RWPE2 (cell line): ENCODE measurements around the gene BCL3.
A peak's percentile ranks its signal among the peaks of the same experiment; 100 is the strongest.
"Not testable (repeated sequence)": the region's sequence is repeated elsewhere in the genome, so short reads cannot be mapped to it uniquely, and the experiment has no call there.

Source experiments
- ATAC-seq: fragments of 200-7000 bp; cut with Tn5 transposase; 3 replicates; pipeline ENCODE4 v1.9.1; 2021; ENCODE audit warnings: low read depth
- DNase-seq: peaks from one replicate; pipeline ENCODE4 v3.0.0-alpha.2; 2020; ENCODE audit warnings: low spot score
- H3K27ac ChIP-seq: fragments of 450-650 bp; 2 replicates; pipeline ENCODE4 v1.5.1; 2017; ENCODE audit warnings: mild to moderate bottlenecking; ENCODE audit not compliant: poor library complexity, severe bottlenecking
- H3K27me3 ChIP-seq: fragments of 250-450 bp; sonication (Bioruptor Pico); 2 replicates; pipeline ENCODE4 v1.5.1; 2021; ENCODE audit warnings: mild to moderate bottlenecking, moderate library complexity; ENCODE audit not compliant: insufficient read depth, poor library complexity, severe bottlenecking
- H3K36me3 ChIP-seq: fragments of 250-450 bp; sonication (Bioruptor Pico); 2 replicates; pipeline ENCODE4 v1.5.1; 2020; ENCODE audit warnings: low read depth, mild to moderate bottlenecking, moderate library complexity
- H3K4me1 ChIP-seq: fragments of 250-450 bp; sonication (Bioruptor Pico); 2 replicates; pipeline ENCODE4 v1.5.1; 2021; ENCODE audit warnings: mild to moderate bottlenecking, moderate library complexity; ENCODE audit not compliant: insufficient read depth, poor library complexity, severe bottlenecking
- H3K4me3 ChIP-seq: fragments of 250-450 bp; sonication (Bioruptor Pico); 2 replicates; pipeline ENCODE4 v1.5.1; 2021; ENCODE audit warnings: mild to moderate bottlenecking, moderate library complexity; ENCODE audit not compliant: severe bottlenecking
- H3K9me3 ChIP-seq: fragments of 250-450 bp; sonication (Bioruptor Pico); 2 replicates; pipeline ENCODE4 v1.5.1; 2021; ENCODE audit warnings: mild to moderate bottlenecking, moderate library complexity; ENCODE audit not compliant: severe bottlenecking
- CTCF ChIP-seq: fragments of 450-650 bp; IDR thresholded peaks from one replicate; pipeline ENCODE4 v1.5.1; 2017; ENCODE audit warnings: mild to moderate bottlenecking, moderate library complexity; ENCODE audit not compliant: poor library complexity, severe bottlenecking

Gene BCL3

GRCh38 chr19:44770550-44771257 is 22.2 kb downstream of the BCL3 start:
- Histone ChIP-seq H3K27ac (peak overlapping the region; percentile 36), H3K9me3 (peaks cover 5% of the 10 kb centered on the region), H3K4me1 (peaks cover 29% of the 10 kb centered on the region), H3K27me3 (no peaks in the 10 kb centered on the region), H3K4me3 (no peak overlapping the region), H3K36me3 (no peaks in the 10 kb centered on the region)
- DNase-seq (peak; percentile 96), ATAC-seq (peak; percentile 86)
- TF ChIP-seq CTCF: peak; percentile 91

DNA sequence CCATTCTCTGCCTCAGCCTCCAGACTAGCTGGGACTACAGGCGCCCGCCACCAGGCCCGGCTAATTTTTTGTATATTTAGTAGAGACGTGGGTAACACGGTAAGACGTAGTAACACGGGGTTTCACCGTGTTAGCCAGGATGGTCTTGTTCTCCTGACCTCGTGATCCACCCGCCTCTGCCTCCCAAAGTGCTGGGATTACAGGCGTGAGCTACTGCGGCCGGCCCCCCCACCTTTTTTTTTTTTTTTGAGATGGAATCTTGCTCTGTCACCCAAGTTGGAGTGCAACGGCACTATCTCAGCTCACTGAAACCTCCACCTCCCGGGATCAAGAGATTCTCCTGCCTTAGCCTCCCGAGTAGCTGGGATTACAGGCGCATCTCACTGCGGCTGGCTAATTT is 23.6 kb downstream of the BCL3 start:
- not testable (repeated sequence) for H3K36me3 ChIP-seq, DNase-seq, ATAC-seq, H3K27me3 ChIP-seq, H3K4me3 ChIP-seq, H3K9me3 ChIP-seq
- H3K4me1 ChIP-seq: peaks cover 38% of the 10 kb centered on the region
- H3K27ac ChIP-seq: peak overlapping the region; percentile 99

GRCh38 chr19:44772959-44773358 is 24.5 kb downstream of the BCL3 start:
- peaks cover 38% of the 10 kb centered on the region for H3K4me1 ChIP-seq
- H3K9me3 ChIP-seq: peaks cover 5% of the 10 kb centered on the region
- H3K4me3 ChIP-seq: no peak overlapping the region
- no peak for TF ChIP-seq CTCF
- ATAC-seq: no peak
- DNase-seq: no peak
- no peaks in the 10 kb centered on the region for H3K27me3 ChIP-seq
- H3K36me3 ChIP-seq: no peaks in the 10 kb centered on the region
- H3K27ac ChIP-seq: peak overlapping the region; percentile 99

GRCh38 chr19:44775676-44776240 is 27.2 kb downstream of the BCL3 start:
- peak overlapping the region; percentile 99 for H3K27ac ChIP-seq
- peaks cover 6% of the 10 kb centered on the region for H3K36me3 ChIP-seq
- H3K4me3 ChIP-seq: no peak overlapping the region
- DNase-seq (no peak), ATAC-seq (no peak)
- no peaks in the 10 kb centered on the region for H3K27me3 ChIP-seq
- H3K4me1 ChIP-seq: peaks cover 38% of the 10 kb centered on the region
- H3K9me3 ChIP-seq: no peaks in the 10 kb centered on the region
- no peak for TF ChIP-seq CTCF

DNA sequence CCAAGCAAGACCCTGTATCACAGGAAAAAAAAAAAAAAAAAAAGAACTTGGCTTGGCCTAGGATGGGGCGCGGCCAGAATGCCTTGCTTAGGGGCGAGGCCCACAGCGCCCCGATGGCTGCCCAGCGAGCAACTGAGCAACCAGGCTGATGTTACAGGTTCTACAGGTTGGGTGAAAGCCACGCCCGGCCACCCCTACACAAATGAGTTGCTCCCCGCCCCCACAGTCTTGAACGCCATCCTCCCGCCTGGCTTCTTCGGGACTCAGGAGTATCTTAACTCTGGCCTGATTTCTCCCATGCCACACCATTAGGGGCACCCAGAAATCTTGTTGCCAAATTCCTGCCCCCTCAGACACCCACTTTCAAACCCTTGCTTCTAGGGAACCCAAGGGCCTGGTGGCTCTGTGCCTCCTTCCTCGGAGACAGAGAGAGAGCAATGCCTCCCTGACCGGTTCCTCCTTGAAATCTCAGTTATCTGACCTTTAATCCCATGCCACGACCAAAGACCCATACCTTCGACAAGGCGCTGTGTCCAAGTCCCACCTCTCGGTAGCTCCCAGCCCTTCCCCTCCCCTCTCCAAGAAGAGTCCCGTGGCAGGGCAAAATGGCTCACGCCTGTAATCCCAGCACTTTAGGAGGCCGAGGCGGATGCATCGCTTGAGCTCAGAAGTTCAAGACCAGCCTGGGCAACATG is 28.0 kb downstream of the BCL3 start:
- ATAC-seq (peak; percentile 59), DNase-seq (peak; percentile 97)
- Histone ChIP-seq H3K36me3 (peaks cover 11% of the 10 kb centered on the region), H3K9me3 (no peaks in the 10 kb centered on the region), H3K4me3 (no peak overlapping the region), H3K27me3 (no peaks in the 10 kb centered on the region), H3K4me1 (peaks cover 35% of the 10 kb centered on the region), H3K27ac (peak overlapping the region; percentile 99)
- no peak for TF ChIP-seq CTCF
